MCF 10A (cell line): ENCODE data around the gene TFPI. TPM values are rescaled to one million over a fixed set of nuclear protein-coding genes. Genes with fewer than 3 reads are reported as not detected.

Experiments
- BruUV-seq: library from RNA; stranded (reverse); fragments of 400-500 nt; replicated peaks from 2 replicates; lab custom pipeline; 2021; lab: Mats Ljungman, UMichigan
- CTCF ChIA-PET: fragments of 300-600 bp; sonication (Branson Sonifier 250); formaldehyde crosslinking; extraction: SDS; loops from one replicate; lab custom pipeline; 2021; ENCODE audit warnings: antibody characterized with exemption, inconsistent platforms; lab: Yijun Ruan, JAX
- POLR2A ChIA-PET: fragments of 300-600, 350-650 bp; sonication (Branson Sonifier 250); formaldehyde crosslinking; extraction: SDS; loops from one replicate; lab custom pipeline; 2020; ENCODE audit warnings: antibody characterized with exemption, inconsistent platforms; lab: Yijun Ruan, JAX
- DNase-seq: peaks from one replicate; pipeline ENCODE4 v3.0.0-alpha.2; 2018; ENCODE audit not compliant: unreplicated experiment
- H3K27ac Mint-ChIP-seq: one replicate; pipeline ENCODE4 v1.8.0; 2022; ENCODE audit warnings: mild to moderate bottlenecking, low read depth, mixed read lengths; ENCODE audit not compliant: unreplicated experiment
- H3K27me3 Mint-ChIP-seq: one replicate; pipeline ENCODE4 v1.8.0; 2022; ENCODE audit warnings: mixed read lengths; ENCODE audit not compliant: insufficient read depth, unreplicated experiment
- H3K36me3 Mint-ChIP-seq: one replicate; pipeline ENCODE4 v1.8.0; 2022; ENCODE audit warnings: mild to moderate bottlenecking, moderate library complexity, mixed read lengths; ENCODE audit not compliant: insufficient read depth, unreplicated experiment
- H3K4me1 Mint-ChIP-seq: one replicate; pipeline ENCODE4 v1.8.0; 2022; ENCODE audit warnings: mixed read lengths; ENCODE audit not compliant: insufficient read depth, unreplicated experiment
- H3K4me3 Mint-ChIP-seq: one replicate; pipeline ENCODE4 v1.8.0; 2022; ENCODE audit warnings: mild to moderate bottlenecking, moderate library complexity, mixed read lengths; ENCODE audit not compliant: unreplicated experiment
- H3K9me3 Mint-ChIP-seq: one replicate; pipeline ENCODE4 v1.8.0; 2022; ENCODE audit warnings: mixed read lengths; ENCODE audit not compliant: unreplicated experiment
- CTCF ChIP-seq: fragments of 200-600 bp; IDR thresholded peaks from one replicate; pipeline ENCODE4 v1.8.0; 2022; ENCODE audit warnings: antibody characterized with exemption, mild to moderate bottlenecking; ENCODE audit not compliant: unreplicated experiment
- intact Hi-C: fragments of 100-400 bp; cut with micrococcal nuclease; formaldehyde crosslinking; loops from 2 replicates; pipeline ENCODE4 v1.14.1; 2022
- total RNA-seq: library from RNA; stranded (reverse); gene quantifications from 2 replicates; pipeline ENCODE4 v1.2.3, GENCODE V29; 2022

Gene TFPI
- total RNA-seq, 1 experiment from 2014 or later, result 67.4 TPM

GRCh38 chr2:187527262-187527661 is 27.0 kb downstream of the TFPI start:
- H3K36me3 Mint-ChIP-seq, result peaks cover 27% of the 10 kb centered on the region
- no peak overlapping the region for H3K4me3 Mint-ChIP-seq
- intact Hi-C loops, result no loop called here
- H3K9me3 Mint-ChIP-seq, result no peaks in the 10 kb centered on the region
- no TSS peak for BruUV-seq
- POLR2A ChIA-PET, result interaction anchor here (0.7 to 1.5 kb wide), 4 partner anchors 13 to 54 kb away, joined by 3 to 8 read pairs (median 4); no protein-coding TSS in a partner anchor
- CTCF ChIA-PET, result interaction anchor here (1.6 kb wide), 1 partner anchor 27 kb away, joined by 5 read pairs; no protein-coding TSS in a partner anchor
- peaks cover 35% of the 10 kb centered on the region for H3K4me1 Mint-ChIP-seq
- TF ChIP-seq CTCF, result no peak
- H3K27me3 Mint-ChIP-seq, result no peaks in the 10 kb centered on the region
- H3K27ac Mint-ChIP-seq, result peak overlapping the region; percentile 87
- DNase-seq, result peak; percentile 65

DNA sequence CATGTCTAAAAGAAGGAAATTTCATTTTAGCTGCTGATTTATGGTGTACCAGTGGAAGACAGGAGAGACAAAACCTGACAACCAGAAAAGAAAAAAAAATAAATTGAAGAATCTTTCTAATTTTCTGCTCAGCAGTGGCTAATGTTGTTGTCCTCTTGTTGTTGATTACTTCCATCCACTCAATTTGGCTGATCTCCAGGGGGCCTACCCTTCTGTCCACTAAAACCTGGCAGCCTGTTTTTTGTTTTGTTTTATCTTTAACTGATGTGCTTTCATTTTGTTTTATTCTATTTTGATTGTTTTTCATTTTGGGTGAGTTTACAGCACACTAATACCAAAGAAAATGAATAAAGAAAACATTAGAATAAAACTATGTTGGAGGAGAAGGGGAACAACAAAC is 27.4 kb downstream of the TFPI start:
- DNase-seq, result no peak
- H3K27me3 Mint-ChIP-seq, result no peaks in the 10 kb centered on the region
- peak overlapping the region; percentile 87 for H3K27ac Mint-ChIP-seq
- CTCF ChIA-PET, result interaction anchor here (0.6 to 2.1 kb wide), 5 partner anchors 22 to 981 kb away, joined by 3 to 19 read pairs (median 8); no protein-coding TSS in a partner anchor
- H3K9me3 Mint-ChIP-seq, result no peaks in the 10 kb centered on the region
- BruUV-seq, result no TSS peak
- H3K36me3 Mint-ChIP-seq, result peaks cover 32% of the 10 kb centered on the region
- H3K4me3 Mint-ChIP-seq, result no peak overlapping the region
- no peak for TF ChIP-seq CTCF
- intact Hi-C loops, result no loop called here
- H3K4me1 Mint-ChIP-seq, result peaks cover 35% of the 10 kb centered on the region
- POLR2A ChIA-PET, result interaction anchor here (0.7 to 1.5 kb wide), 5 partner anchors 13 to 54 kb away, joined by 3 to 8 read pairs (median 3); no protein-coding TSS in a partner anchor

- intact Hi-C loops, result no loop called here
- ChIA-PET POLR2A (interaction anchor here (0.7 to 1.9 kb wide), 5 partner anchors 10 to 29 kb away, joined by 3 to 4 read pairs (median 3); no protein-coding TSS in a partner anchor), CTCF (interaction anchor here (0.6 to 2.1 kb wide), 5 partner anchors 24 to 228 kb away, joined by 3 to 19 read pairs (median 8); no protein-coding TSS in a partner anchor)
- no peaks in the 10 kb centered on the region for H3K27me3 Mint-ChIP-seq
- TF ChIP-seq CTCF, result no peak
- no TSS peak for BruUV-seq
- H3K4me3 Mint-ChIP-seq, result no peak overlapping the region
- H3K27ac Mint-ChIP-seq, result peak overlapping the region; percentile 87
- peaks cover 47% of the 10 kb centered on the region for H3K36me3 Mint-ChIP-seq
- H3K9me3 Mint-ChIP-seq, result no peaks in the 10 kb centered on the region
- peaks cover 27% of the 10 kb centered on the region for H3K4me1 Mint-ChIP-seq
- no peak for DNase-seq
Measured at GRCh38 chr2:187525163-187525900, 28.9 kb downstream of the TFPI start.

DNA sequence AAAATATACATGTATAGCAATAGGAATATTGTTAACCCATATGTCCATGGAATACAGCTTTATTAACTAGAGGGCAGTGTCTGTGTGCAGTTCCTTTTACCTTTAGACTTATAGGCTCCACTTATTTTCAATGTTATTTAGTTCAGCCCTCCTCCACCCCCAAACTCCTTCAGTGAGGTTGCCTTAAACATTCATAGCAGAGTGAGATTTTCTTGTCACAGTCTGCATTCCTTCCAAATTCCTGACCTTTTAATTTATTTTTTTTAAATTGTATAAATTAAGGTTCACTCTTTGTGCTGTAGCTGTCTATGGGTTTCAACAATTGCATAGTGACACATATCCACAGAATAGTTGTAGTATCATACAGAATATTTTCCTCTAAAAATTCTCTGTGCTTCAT is 30.9 kb downstream of the TFPI start:
- no peak overlapping the region for H3K27ac Mint-ChIP-seq
- H3K9me3 Mint-ChIP-seq, result no peaks in the 10 kb centered on the region
- peaks cover 16% of the 10 kb centered on the region for H3K4me1 Mint-ChIP-seq
- H3K27me3 Mint-ChIP-seq, result no peaks in the 10 kb centered on the region
- no peak overlapping the region for H3K4me3 Mint-ChIP-seq
- CTCF ChIA-PET, result interaction anchor here (0.5 kb wide), 1 partner anchor 319 kb away, joined by 3 read pairs; no protein-coding TSS in a partner anchor
- no peak for TF ChIP-seq CTCF
- no TSS peak for BruUV-seq
- intact Hi-C loops, result no loop called here
- POLR2A ChIA-PET, result interaction anchor here (0.8 to 1.2 kb wide), 2 partner anchors 20 to 21 kb away, joined by 3 read pairs; no protein-coding TSS in a partner anchor
- no peak for DNase-seq
- peaks cover 50% of the 10 kb centered on the region for H3K36me3 Mint-ChIP-seq
